ENCODE results near the gene COL25A1.

- no peak for TF ChIP-seq EZH2 (IDR thresholded peaks at IDR 0.05; ENCODE audit: borderline replicate concordance, low read depth, low read length, severe bottlenecking)
- TF ChIP-seq POLR2AphosphoS5 (IDR thresholded peaks at IDR 0.05; ENCODE audit: insufficient read depth, low read depth, low read length): no peak
- TF ChIP-seq, protein P1, sequence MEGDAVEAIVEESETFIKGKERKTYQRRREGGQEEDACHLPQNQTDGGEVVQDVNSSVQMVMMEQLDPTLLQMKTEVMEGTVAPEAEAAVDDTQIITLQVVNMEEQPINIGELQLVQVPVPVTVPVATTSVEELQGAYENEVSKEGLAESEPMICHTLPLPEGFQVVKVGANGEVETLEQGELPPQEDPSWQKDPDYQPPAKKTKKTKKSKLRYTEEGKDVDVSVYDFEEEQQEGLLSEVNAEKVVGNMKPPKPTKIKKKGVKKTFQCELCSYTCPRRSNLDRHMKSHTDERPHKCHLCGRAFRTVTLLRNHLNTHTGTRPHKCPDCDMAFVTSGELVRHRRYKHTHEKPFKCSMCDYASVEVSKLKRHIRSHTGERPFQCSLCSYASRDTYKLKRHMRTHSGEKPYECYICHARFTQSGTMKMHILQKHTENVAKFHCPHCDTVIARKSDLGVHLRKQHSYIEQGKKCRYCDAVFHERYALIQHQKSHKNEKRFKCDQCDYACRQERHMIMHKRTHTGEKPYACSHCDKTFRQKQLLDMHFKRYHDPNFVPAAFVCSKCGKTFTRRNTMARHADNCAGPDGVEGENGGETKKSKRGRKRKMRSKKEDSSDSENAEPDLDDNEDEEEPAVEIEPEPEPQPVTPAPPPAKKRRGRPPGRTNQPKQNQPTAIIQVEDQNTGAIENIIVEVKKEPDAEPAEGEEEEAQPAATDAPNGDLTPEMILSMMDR (IDR thresholded peaks at IDR 0.05; ENCODE audit: extremely low read depth in 1 of 2, insufficient read depth in 1 of 2, low read depth in 1 of 2, low read length in 2 of 2): no peak
- no peak for TF ChIP-seq POLR2A (IDR thresholded peaks at IDR 0.05; ENCODE audit: low read depth, low read length)
Measured at GRCh38 chr4:109014593-109015412, 287.7 kb downstream of the COL25A1 start.
